Activated T-helper 17 cell treated with anti-CD3 and anti-CD28 coated beads, Interleukin-2, amount 50 U/mL, for 72 hours (primary cell): ENCODE data around the gene TMED4. TPM values are rescaled to one million over a fixed set of nuclear protein-coding genes. Genes with fewer than 3 reads are reported as not detected.
"Not testable (repeated sequence)": the region's sequence is repeated elsewhere in the genome, so short reads cannot be mapped to it uniquely, and the experiment has no call there.

Experiments used
- ATAC-seq: fragments of 150-1000 bp; cut with Tn5 transposase; replicated peaks from 2 replicates; pipeline ENCODE4 v1.10.0; 2021; ENCODE audit warnings: mild to moderate bottlenecking, moderate library complexity
- H3K27ac Mint-ChIP-seq: one replicate; pipeline ENCODE4 v1.8.0; 2022; ENCODE audit warnings: mixed read lengths
- H3K27me3 Mint-ChIP-seq: one replicate; pipeline ENCODE4 v1.8.0; 2022; ENCODE audit warnings: mixed read lengths
- H3K36me3 Mint-ChIP-seq: one replicate; pipeline ENCODE4 v1.8.0; 2022; ENCODE audit warnings: low read depth, mild to moderate bottlenecking, mixed read lengths
- H3K4me1 Mint-ChIP-seq: one replicate; pipeline ENCODE4 v1.8.0; 2022; ENCODE audit warnings: mixed read lengths
- H3K4me3 Mint-ChIP-seq: one replicate; pipeline ENCODE4 v1.8.0; 2022; ENCODE audit warnings: mild to moderate bottlenecking, mixed read lengths
- H3K9me3 Mint-ChIP-seq: one replicate; pipeline ENCODE4 v1.8.0; 2022; ENCODE audit warnings: mixed read lengths
- total RNA-seq, 2 donors: library from RNA; stranded (reverse); gene quantifications; one replicate each; pipeline ENCODE4 v1.2.3, GENCODE V29; 2022

TMED4 gene
- total RNA-seq, 2 donors from 2014 or later: 78.2 to 103 TPM

DNA sequence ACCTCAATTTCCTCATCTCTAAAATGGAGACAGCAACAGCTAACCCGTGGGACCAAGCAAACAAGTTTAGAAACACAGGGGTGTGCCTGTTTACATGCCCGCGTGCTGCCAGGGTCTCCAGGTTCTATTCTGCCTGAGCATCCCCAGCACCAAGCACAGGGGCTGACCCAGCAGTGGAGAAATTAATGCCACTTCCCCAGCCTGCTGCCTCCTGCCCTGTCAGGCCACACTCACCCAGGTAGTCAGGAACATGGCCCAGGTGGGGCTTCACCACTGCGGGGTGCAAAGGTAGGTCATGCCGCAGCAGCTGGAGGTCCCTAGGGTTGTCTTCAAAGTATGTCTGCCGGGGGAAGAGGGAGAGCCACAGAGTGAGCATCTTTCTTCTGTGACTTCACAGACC lies 14.1 kb downstream of the TMED4 start:
- peak overlapping the region; percentile 18 for H3K27ac Mint-ChIP-seq
- ATAC-seq: no peak

DNA sequence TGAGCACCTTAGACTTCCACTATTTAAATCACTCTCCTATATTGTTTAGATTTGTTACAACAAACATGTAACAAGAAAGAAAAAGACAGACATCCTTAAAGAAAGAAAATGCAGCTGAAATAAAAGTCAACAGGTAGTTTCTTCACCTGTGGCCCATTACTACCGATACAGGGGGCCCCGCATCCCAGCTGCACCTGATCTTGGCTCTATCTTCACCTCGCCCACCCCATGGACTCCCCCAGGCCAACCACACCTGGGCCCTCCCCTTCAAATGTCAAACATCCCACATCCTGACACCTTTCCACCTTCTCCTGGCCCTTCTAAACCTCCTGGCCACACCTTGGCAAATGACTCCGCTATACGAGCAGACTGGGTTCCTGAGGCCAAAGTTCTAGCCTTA lies 15.4 kb downstream of the TMED4 start:
- Mint-ChIP-seq H3K27ac (no peak overlapping the region), H3K4me3 (no peak overlapping the region), H3K36me3 (peaks cover 80% of the 10 kb centered on the region), H3K4me1 (peaks cover 8% of the 10 kb centered on the region), H3K9me3 (no peaks in the 10 kb centered on the region), H3K27me3 (no peaks in the 10 kb centered on the region)
- no peak for ATAC-seq

More for the DNA sequence above, 14.1 kb downstream of the TMED4 start:
- no peaks in the 10 kb centered on the region for H3K27me3 Mint-ChIP-seq
- peaks cover 8% of the 10 kb centered on the region for H3K4me1 Mint-ChIP-seq
- H3K4me3 Mint-ChIP-seq: no peak overlapping the region
- no peaks in the 10 kb centered on the region for H3K9me3 Mint-ChIP-seq
- peaks cover 92% of the 10 kb centered on the region for H3K36me3 Mint-ChIP-seq

DNA sequence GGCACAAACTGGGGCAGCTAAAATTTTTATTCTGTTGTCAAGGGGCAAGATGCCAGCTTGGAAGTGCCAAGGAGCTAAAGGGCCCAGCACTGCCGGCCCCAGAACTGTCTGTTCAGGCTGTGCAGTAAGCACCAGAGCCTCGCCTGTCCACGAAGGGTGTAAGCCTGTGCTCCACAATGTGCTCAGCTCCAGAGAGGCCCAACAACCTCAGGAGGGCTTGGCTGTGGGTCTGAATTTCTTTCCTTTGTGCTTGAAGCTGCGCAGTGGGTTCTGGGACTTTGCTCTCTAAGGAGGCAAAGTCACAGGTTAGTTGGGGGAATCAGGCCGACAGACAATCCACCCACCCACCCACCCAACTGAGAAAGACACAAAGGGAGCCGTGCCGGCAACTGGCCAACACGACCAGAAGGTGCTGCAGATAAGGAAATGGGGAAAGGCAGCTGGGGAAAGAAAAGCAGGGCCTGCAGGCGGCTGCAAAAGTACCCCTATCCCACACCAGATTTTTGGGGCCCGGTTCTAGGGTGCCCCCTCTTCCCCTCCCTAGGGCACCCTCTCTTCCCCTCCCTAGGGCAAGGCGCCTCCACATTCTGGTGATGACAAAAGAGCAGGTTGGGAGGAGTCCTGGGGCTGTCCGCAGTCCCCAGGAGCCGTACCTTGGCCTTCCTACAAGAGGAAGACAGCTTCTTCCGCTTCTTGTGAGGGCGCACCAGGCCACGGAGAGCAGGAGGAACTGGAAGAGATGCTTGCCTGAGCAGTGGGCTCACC lies 16.1 kb downstream of the TMED4 start:
- Mint-ChIP-seq H3K27me3 (no peaks in the 10 kb centered on the region), H3K36me3 (peaks cover 73% of the 10 kb centered on the region), H3K9me3 (no peaks in the 10 kb centered on the region), H3K4me3 (no peak overlapping the region), H3K4me1 (peaks cover 8% of the 10 kb centered on the region), H3K27ac (peak overlapping the region; percentile 71)
- peak; percentile 52 for ATAC-seq

DNA sequence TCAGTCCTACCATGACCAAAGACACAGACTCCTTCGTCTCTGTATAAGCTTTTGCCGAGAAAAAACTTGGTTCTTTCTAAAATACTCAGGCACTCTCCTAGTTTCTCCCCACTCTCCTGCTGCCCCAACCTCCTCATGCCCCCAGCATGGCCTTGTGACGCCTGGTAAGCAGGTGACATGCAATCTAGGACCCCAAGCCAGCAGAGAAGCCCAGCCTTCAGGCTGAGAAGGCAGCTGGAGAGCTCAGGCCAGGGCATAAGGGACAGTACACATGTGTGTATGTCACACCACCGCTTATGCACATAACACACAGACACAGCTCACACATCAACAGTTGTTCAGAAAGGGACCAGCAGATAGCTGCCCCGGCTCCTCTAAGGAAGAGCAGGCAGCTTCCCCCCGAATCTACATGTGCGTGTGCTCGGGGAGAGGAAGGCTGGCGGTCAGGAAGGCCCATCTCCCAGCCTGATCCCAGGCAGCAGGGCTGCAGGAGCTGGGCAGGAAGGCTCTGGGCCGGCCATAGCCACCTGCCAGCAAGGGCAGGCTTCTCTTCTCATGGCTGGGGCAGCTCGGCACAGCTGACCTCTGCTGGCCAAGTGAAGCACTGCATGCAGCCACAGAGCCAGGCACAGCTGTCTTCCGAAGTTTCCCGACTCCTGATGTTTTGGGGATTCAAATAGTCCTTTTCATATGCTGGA lies 16.8 kb downstream of the TMED4 start:
- peaks cover 66% of the 10 kb centered on the region for H3K36me3 Mint-ChIP-seq
- no peaks in the 10 kb centered on the region for H3K27me3 Mint-ChIP-seq
- H3K4me1 Mint-ChIP-seq: peaks cover 8% of the 10 kb centered on the region
- peak overlapping the region; percentile 71 for H3K27ac Mint-ChIP-seq
- H3K4me3 Mint-ChIP-seq: no peak overlapping the region
- ATAC-seq: peak; percentile 85
- H3K9me3 Mint-ChIP-seq: no peaks in the 10 kb centered on the region

DNA sequence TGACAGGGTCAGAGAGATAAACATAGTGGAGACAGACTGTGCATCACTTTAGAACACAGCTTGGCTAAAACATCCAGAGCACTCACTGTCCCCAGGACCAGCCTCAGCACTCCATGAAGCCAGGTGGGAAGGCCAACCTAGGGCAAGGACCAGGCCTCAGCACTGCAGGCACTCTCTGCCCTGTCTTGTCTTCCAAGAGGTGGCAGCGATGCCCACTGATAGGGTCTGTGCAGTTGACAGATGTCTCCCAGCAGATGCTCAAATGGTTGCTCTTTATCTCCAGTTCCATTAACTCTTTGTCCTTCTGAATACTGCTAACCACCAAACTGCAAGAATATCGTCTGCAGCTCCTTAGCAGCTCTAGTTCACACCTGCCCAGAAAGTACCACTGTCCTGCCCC lies 17.4 kb downstream of the TMED4 start:
- no peak for ATAC-seq
- H3K27ac Mint-ChIP-seq: no peak overlapping the region

DNA sequence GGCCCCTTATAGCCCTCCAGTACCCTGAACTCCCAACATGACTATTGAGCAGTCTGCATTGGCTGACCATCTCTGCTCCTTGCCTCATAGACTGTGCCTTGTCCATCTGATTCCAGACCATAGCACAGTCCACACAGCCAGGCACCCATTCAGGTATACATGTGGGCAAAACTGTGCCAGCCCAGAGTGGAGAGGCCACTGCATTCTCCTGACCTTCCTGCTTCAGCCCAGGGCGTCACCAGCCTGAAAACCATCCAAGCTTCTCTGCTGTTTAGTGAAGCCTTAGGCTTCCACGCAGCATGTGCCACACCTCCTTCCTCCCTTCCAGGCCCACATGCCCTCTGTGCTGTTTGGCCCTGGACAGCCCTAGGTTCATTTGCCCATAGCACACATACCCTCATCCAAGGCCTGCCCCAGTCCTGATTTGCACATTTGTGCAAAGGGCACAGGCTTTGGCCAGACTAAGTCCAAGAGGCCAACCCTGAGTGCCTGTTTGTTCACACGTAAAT lies 18.8 kb downstream of the TMED4 start:
- Mint-ChIP-seq H3K9me3 (no peaks in the 10 kb centered on the region), H3K27me3 (no peaks in the 10 kb centered on the region), H3K36me3 (peaks cover 45% of the 10 kb centered on the region), H3K27ac (no peak overlapping the region), H3K4me3 (no peak overlapping the region), H3K4me1 (peaks cover 8% of the 10 kb centered on the region)
- no peak for ATAC-seq

More for the DNA sequence above, 17.4 kb downstream of the TMED4 start:
- Mint-ChIP-seq H3K4me1 (peaks cover 8% of the 10 kb centered on the region), H3K36me3 (peaks cover 59% of the 10 kb centered on the region), H3K27me3 (no peaks in the 10 kb centered on the region), H3K9me3 (no peaks in the 10 kb centered on the region), H3K4me3 (no peak overlapping the region)

DNA sequence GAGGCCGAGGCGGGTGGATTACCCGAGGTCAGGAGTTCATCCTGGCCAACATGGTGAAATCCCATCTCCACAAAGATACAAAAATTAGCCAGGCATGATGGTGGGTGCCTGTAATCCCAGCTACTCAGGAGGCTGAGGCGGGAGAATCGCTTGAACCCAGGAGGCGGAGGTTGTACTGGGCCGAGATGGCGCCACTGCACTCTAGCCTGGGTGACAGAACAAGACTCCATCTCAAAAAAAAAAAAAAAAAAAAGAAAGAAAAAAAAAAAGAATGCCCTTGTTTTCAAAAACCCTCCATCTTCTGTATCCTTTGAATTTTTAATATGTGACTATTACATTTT lies 19.4 kb downstream of the TMED4 start:
- peaks cover 39% of the 10 kb centered on the region for H3K36me3 Mint-ChIP-seq
- not testable (repeated sequence) for H3K27me3 Mint-ChIP-seq, H3K4me1 Mint-ChIP-seq, H3K27ac Mint-ChIP-seq, H3K4me3 Mint-ChIP-seq, ATAC-seq, H3K9me3 Mint-ChIP-seq

DNA sequence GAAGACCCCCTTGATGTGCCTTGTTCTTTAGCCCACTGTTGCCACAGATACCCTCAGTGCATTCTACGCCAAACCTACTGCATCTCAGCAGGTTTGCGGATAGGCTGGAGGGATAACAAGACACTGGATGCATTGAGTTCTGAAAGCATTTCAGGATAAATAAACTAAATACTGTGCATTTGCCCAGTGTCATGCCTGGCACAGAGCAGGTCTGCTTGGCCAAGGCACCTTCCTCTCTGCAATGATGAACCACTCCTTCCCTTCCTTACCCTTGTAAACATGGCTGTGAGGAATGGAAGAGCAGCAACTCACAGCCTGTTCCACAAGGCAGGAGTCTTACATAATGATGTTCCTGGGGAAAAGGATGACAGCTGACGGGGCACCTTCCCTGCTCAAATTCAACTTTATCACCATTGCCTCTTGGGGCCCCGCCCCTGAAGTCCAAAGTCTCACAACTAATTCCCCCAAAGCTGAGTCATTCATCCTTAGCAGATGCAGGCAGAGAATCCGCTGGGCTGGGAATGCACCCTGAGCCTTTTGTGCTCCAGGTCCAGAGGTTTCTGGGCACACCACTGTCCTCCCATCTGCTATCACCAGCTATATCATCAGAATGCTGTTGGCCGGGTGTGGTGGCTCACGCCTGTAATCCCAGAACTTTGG lies 19.9 kb downstream of the TMED4 start:
- peaks cover 34% of the 10 kb centered on the region for H3K36me3 Mint-ChIP-seq
- peaks cover 1% of the 10 kb centered on the region for H3K4me1 Mint-ChIP-seq
- H3K27ac Mint-ChIP-seq: no peak overlapping the region
- no peak overlapping the region for H3K4me3 Mint-ChIP-seq
- ATAC-seq: no peak
- H3K27me3 Mint-ChIP-seq: no peaks in the 10 kb centered on the region
- H3K9me3 Mint-ChIP-seq: no peaks in the 10 kb centered on the region

DNA sequence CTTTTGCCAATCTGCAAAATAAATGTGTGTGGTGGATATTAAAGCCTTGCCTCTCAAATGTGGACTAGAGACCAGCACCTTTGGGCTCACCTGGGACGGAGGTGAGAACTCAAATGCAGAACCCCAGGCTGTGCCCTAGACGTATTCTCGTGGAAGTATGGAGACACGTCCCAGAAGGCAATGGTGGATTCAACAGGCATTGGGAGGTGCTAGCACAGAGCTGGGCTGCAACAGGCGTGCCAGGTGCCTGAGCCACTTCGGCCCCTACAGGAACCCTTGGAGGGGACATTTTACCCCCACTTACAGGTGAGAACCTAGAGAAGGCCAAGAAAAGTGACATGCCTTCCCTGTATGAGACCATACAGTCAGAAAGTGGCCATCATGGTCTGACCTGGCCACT lies 20.6 kb downstream of the TMED4 start:
- no peak for ATAC-seq
- Mint-ChIP-seq H3K36me3 (peaks cover 28% of the 10 kb centered on the region), H3K27me3 (no peaks in the 10 kb centered on the region), H3K27ac (no peak overlapping the region), H3K4me1 (no peaks in the 10 kb centered on the region), H3K9me3 (no peaks in the 10 kb centered on the region), H3K4me3 (no peak overlapping the region)

DNA sequence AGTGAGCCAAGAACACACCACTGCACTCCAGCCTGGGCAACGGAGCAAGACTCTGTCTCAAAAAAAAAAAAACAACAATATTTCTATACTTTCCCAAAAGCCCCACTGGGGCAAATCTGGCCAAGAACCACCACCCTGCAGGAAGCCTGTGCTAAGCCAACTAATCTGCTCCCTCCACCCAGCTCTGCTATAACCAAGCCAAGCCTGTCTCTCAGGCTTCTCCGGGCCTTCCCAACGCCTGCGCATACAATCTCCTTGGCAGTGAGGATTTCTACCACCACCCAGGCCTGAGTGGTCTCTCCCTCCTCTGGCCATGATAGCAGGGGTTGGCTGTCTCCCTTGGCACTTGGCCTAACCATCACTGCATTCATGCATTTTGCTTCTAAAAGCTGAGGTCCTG lies 22.5 kb downstream of the TMED4 start:
- Mint-ChIP-seq H3K9me3 (no peaks in the 10 kb centered on the region), H3K27ac (no peak overlapping the region), H3K4me3 (no peak overlapping the region), H3K4me1 (no peaks in the 10 kb centered on the region), H3K27me3 (no peaks in the 10 kb centered on the region), H3K36me3 (peaks cover 11% of the 10 kb centered on the region)
- ATAC-seq: no peak

DNA sequence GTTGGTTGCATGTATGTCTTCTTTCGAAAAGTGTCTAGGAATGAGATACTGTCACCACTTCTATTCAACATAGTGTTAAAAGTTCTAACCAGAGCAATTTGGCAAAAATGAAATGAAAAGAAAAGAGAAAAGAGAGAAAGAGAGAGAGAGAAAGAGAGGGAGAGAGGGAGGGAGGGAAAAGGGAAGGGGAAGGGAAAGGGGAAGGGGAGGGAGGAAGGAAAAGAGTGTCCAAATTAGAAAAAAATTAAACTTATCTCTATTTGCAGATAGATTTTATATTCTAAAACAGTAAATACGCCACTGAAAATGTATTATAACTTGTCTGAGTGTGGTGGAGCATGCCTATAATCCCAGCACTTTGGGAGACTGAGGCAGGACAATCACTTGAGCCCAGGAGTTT lies 24.5 kb downstream of the TMED4 start:
- Mint-ChIP-seq H3K27ac (no peak overlapping the region), H3K36me3 (no peaks in the 10 kb centered on the region), H3K4me3 (no peak overlapping the region), H3K27me3 (no peaks in the 10 kb centered on the region), H3K9me3 (no peaks in the 10 kb centered on the region), H3K4me1 (no peaks in the 10 kb centered on the region)
- ATAC-seq: no peak

DNA sequence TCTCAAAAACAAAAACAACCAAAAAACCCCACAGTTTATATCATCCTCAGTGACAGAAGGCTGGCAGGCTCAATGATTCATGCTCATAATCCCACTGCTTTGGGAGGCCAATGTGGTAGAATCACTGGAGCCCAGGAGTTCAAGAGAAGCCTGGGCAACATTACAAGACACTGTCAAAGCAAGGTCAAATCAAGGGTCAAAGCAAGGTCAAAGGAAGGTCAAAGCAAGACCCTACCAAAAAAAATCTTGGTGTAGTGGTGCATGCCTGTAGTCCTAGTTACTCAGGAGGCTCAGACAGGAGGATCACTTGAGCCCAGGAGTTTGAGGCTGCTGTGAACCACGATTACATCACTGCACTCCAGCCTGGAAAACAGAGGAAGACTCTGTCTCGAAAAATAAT lies 26.7 kb downstream of the TMED4 start:
- Mint-ChIP-seq H3K36me3 (no peaks in the 10 kb centered on the region), H3K27me3 (no peaks in the 10 kb centered on the region), H3K9me3 (no peaks in the 10 kb centered on the region), H3K27ac (no peak overlapping the region), H3K4me1 (no peaks in the 10 kb centered on the region), H3K4me3 (no peak overlapping the region)
- no peak for ATAC-seq

DNA sequence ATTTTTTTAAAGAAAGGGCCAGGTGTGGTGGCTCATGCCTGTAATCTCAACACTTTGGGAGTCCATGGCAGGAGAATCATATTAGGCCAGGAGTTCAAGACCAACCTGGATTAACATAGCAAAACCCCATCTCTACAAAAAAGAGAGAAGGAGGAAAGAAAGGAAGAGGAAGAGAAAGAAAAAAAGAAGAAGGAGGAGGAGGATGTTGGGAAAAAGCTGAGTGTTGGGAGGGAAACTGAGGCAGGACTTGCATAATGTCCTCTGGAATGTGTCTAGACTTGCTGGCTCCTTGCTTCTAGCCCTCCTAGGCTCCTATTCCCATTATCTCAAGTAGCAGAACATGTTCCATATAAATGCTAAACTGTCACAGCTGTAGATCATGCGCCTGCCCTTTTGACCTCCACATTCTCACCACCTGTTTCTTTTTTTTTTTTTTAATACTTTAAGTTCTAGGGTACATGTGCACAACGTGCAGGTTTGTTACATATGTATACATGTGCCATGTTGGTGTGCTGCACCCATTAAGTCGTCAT lies 29.5 kb downstream of the TMED4 start:
- H3K36me3 Mint-ChIP-seq, H3K27me3 Mint-ChIP-seq, ATAC-seq, H3K4me1 Mint-ChIP-seq, H3K9me3 Mint-ChIP-seq, H3K27ac Mint-ChIP-seq, H3K4me3 Mint-ChIP-seq: not testable (repeated sequence)

DNA sequence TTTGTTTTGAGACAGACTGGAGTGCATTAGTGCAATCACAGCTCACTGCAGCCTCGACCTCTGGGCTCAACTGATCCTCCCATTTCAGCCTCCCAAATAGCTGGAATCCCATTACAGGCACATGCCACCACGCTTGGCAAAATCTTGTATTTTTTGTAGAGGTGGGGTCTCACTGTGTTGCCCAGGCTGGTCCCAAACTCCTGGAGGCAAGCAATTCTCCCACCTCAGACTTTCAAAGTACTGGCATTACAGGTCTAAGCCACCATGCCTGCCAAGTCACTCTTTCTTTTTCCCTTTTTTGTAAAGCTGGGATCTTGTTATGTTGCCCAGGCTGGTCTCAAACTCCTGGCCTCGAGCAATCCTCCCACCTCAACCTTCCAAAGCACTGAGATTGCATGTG lies 32.6 kb downstream of the TMED4 start:
- Mint-ChIP-seq H3K27me3 (peaks cover 7% of the 10 kb centered on the region), H3K4me1 (peaks cover 7% of the 10 kb centered on the region), H3K36me3 (no peaks in the 10 kb centered on the region), H3K9me3 (no peaks in the 10 kb centered on the region), H3K4me3 (no peak overlapping the region), H3K27ac (no peak overlapping the region)
- no peak for ATAC-seq

DNA sequence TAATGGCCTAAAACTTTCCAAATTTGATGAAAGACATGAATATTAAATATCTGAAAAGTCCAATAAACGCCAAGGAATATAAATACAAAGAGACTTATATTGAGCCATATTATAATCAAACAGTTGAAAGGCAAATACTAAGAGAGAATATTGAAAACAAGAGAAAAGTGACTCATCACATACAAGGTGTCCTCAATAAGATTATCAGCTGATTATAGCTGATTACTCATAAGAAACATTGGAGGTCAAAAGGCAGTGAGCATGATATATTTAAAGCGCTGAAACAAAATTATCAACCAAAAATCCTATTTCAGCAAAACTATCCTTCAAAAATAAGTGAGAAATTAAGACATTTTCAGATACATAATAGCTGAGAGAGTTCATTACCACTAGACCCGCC lies 33.1 kb downstream of the TMED4 start:
- peak; percentile 35 for ATAC-seq
- Mint-ChIP-seq H3K27me3 (peaks cover 10% of the 10 kb centered on the region), H3K27ac (no peak overlapping the region), H3K9me3 (no peaks in the 10 kb centered on the region), H3K36me3 (no peaks in the 10 kb centered on the region), H3K4me1 (peaks cover 7% of the 10 kb centered on the region), H3K4me3 (no peak overlapping the region)
